GM12873 (cell line): Measurements from ENCODE around the gene CRISPLD2.

Source experiments
- TF ChIP-seq, protein P1 (sequence below): IDR thresholded peaks from 2 replicates; pipeline ENCODE4 v1.5.1; 2012; ENCODE audit warnings: low read depth, mild to moderate bottlenecking, moderate library complexity, low read length, control low read depth; ENCODE audit not compliant: insufficient read depth; ENCODE audit errors: missing control alignments

The CRISPLD2 gene

DNA sequence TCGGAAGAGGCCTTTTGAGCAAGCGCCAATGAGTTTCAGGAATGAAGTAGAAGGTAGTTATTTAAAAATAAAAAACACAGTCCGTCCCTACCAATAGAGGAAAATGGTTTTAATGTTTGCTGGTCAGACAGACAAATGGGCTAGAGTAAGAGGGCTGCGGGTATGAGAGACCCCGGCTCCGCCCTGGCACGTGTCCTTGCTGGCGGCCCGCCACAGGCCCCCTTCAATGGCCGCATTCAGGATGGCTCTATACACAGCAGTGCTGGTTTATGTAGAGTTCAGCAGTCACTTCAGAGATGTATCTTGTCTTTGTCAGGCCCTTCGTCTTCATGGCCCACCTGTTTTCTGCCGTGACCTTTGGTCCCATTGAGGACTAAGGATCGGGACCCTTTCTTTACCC is 87.3 kb downstream of the CRISPLD2 start:
- TF ChIP-seq, protein P1, sequence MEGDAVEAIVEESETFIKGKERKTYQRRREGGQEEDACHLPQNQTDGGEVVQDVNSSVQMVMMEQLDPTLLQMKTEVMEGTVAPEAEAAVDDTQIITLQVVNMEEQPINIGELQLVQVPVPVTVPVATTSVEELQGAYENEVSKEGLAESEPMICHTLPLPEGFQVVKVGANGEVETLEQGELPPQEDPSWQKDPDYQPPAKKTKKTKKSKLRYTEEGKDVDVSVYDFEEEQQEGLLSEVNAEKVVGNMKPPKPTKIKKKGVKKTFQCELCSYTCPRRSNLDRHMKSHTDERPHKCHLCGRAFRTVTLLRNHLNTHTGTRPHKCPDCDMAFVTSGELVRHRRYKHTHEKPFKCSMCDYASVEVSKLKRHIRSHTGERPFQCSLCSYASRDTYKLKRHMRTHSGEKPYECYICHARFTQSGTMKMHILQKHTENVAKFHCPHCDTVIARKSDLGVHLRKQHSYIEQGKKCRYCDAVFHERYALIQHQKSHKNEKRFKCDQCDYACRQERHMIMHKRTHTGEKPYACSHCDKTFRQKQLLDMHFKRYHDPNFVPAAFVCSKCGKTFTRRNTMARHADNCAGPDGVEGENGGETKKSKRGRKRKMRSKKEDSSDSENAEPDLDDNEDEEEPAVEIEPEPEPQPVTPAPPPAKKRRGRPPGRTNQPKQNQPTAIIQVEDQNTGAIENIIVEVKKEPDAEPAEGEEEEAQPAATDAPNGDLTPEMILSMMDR, result no peak

DNA sequence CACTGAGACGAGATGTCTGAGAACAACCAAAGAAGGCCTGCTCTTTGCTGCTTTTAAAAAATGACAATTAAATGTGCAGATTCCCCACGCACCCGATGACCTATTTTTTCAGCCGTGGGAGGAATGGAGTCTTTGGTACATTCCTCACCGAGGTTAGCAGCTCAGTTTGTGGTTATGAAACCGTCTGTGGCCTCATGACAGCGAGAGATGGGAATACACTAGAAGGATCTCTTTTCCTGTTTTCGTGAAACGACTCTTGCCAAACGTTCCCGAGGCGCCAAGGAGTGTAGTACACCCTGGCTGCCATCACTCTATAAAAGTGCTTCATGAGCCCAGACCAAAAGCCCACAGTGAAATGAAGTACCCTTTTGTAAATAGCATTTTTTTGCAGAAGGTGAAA is 87.8 kb downstream of the CRISPLD2 start:
- TF ChIP-seq, protein P1, result no peak

DNA sequence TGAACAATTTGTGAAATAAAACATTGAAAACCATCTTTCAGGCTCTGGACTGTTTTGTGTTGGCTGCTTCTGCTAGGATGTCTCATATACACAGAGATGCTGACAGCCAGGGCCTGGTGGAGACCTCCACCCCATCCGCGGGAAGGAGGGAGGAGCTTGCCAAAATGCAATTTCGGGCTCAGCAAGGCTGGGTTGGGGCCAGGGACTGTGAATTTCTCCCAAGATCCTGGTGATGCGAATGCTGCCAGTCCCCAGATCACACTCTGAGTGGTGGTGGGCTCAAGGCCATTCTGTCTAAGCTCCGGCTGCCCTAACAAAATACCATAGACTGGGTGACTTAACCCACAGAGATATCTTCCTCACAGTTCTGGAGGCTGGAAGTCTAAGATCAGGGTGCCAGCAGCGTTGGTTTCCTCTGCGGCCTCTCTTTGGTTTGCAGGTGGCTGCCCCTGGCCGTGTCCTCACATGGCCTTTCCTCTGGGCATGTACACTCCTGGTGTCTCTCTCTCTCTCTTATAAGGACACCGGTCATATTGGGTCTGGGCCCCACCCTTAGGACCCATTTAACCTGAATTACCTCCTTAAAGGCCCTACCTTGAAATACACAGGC is 89.8 kb downstream of the CRISPLD2 start:
- TF ChIP-seq, protein P1, result no peak

DNA sequence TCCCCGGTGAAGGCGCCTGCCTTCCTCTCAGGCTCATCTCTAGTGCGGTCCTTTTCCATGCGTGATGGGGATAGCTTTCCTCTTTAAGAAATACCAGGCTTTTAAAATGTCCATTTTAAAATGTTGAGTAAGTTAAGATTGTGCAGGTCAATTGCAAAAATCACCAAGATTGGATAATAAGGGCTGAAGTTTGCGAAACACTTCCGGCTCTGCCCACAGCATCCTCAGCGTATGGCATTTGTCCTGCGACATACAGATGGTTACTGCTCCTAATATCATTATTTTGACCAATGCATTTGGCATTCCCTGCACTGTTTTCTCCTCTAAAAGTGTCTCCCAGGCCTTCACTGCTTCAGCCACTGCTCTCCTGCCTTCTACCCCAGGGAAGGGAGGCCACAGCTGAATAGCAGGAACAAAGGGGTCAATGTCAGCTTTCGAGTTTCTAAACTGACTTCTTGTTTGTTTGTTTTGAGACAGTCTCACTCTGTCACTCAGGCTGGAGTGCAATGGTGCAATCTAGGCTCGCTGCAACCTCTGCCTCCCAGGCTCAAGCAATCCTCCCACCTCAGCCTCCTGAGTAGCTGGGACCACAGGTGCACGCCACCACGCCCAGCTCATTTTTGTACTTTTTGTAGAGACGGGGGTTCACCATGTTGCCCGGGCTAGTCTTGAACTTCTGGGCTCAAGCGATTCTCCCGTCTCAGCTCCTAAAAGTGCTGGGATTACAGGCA is 91.9 kb downstream of the CRISPLD2 start:
- TF ChIP-seq, protein P1, result no peak

DNA sequence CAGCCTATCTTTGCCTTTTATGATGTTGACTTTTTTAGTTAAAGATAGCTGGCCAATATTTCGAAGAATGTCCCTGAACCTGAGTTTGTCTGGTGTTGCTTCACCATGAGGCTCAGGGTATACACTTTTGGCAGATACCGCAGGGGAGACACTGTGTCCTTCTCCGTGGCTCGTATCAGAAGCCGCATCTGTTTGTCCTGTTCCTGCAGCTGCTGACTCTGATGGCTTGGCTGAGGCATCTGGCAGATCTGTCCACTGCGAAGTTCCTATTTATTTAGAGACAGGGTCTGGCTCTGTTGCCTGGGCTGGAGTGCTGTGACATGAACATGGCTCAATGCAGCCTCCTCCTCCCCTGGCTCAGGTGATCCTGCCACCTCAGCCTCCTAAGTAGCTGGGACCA is 93.5 kb downstream of the CRISPLD2 start:
- TF ChIP-seq, protein P1, result no peak

DNA sequence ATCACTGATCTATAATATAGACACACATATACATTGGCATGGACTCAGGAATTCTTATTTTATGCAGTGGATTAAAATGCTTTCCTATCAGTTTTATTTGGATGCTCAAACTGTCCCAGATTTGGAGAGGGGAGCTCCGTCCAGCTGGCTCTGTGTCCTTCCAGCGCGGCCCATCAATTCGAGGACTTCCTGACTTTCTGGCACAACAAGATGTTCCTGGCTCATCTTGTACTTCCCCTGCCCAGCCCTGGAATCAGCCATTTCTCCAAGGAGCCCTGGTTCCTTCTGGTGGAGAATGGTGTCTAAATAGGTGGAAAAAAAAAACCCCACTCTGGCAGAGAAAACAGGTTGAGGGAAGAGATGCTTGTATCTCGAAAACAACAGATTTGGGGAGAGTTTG is 94.5 kb downstream of the CRISPLD2 start:
- TF ChIP-seq, protein P1, result no peak

DNA sequence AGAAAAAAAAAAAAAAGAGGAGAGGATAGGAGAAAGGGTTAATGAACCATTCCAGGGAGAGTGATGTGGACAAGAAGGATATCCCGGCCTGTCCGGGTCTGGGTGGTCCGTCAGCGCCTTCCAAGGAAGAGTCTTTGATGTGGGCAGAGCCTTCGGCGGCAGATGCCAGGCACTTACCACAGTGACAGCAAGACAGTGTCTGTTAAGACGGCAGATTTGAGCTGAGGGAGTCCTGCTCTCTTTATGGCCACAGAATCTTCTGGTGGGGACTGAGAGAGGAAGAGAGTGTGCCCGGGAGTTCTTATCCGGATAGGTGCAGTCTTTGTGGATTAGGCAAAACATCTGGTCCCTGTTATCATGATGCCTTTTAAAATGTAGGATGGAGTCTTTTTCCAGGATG is 96.4 kb downstream of the CRISPLD2 start:
- TF ChIP-seq, protein P1, result no peak
